HT-29 (cell line): ENCODE data around the gene CACNA1S. TPM values are rescaled to one million over a fixed set of nuclear protein-coding genes. Genes with fewer than 3 reads are reported as not detected.

Source experiments
- total RNA-seq: library from RNA; depleted of rRNA; stranded (reverse); fragments of >200 nt; shearing (Covaris generic); gene quantifications from 2 replicates; pipeline ENCODE4 v1.2.3, GENCODE V29; 2014; rRNA removed

CACNA1S gene
- total RNA-seq, 1 experiment from 2014 or later, result not detected

Other genes with a start within 250 kb of the CACNA1S start
- not detected in 2 replicates for gene GPR25, start 239.4 kb downstream of the CACNA1S start, total RNA-seq
- gene INAVA, start 217.5 kb downstream of the CACNA1S start, total RNA-seq, result 108 and 119 TPM in 2 replicates
- gene KIF21B, start 88.7 kb downstream of the CACNA1S start, total RNA-seq, result 3.8 and 4.8 TPM in 2 replicates
- gene ASCL5, start 14.8 kb upstream of the CACNA1S start, total RNA-seq, result not detected in 2 replicates
- 140 and 141 TPM in 2 replicates for gene TMEM9, start 42.0 kb upstream of the CACNA1S start, total RNA-seq
- gene IGFN1, start 78.4 kb upstream of the CACNA1S start, total RNA-seq, result 0.03 TPM in 2 replicates
- 0.43 and 1.2 TPM in 2 replicates for gene PKP1, start 171.1 kb upstream of the CACNA1S start, total RNA-seq